Fibroblast of skin of scalp (primary cell): ENCODE measurements around the gene GATAD2A.

Source experiments
- DNase-seq: peaks from one replicate; pipeline ENCODE4 v3.0.0-alpha.2; 2013

Gene GATAD2A

DNA sequence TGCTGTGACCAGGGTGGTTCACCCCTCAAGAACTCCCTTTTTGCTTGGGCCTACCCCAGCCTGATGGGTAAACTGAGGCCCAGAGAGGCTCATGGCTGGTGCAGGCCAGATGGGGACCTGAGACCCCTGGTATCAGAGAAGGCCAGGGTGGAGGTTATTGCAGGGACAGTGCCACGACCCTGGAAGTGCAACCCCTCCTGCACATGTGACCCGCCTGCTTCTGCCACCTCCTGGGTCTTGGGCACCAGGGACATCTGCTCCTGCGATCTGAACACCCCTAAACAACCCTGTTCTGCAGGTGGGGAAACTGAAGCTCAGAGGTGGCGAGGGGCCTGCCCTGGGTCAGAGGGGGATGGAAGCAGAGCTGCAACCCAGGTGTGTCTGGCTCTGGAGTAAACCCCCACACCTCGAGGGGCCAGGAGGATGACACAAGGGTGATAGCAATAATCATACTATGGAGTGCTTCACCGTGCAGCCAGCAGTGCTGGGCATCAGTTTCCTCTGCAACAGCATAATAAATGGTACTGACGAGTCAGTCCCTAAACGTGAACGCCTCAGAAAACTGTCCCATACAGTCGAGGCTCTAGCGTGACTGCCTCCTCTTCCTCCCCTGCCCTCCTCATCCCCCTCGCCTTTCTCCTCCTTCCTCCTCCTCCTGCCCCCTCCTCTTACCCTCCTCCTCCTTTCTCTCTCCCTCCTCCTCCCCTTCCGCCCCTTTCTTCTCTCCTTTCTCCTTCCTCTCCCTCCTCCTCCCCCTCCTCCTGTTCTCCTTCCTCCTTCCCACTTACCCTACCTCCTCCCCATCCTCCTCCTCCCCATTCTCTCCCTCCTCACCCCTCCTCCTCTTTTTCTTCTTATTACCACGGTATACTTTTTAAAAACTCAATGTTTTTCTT, 127.6 kb downstream of the GATAD2A start:
- DNase-seq = no peak

DNA sequence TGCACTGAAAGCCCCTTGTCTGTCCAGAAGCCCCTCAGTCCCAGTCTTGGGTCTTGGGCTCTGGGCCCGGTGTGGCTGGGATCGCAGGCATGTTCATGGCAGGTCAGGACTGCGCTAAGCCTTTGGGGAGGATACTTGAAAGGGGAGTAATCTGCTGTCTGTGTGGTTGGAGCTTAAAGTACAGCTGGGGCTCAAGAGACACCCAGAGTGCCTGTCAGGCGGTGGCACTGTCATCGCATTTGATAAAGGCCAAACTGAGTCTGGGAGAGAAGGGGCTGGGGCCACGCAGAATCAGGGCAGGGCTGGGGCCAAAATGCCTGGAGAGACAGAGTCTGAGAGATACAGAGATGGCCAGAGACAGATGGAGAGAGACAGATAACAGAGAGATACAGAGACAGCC, 128.4 kb downstream of the GATAD2A start:
- no peak for DNase-seq

DNA sequence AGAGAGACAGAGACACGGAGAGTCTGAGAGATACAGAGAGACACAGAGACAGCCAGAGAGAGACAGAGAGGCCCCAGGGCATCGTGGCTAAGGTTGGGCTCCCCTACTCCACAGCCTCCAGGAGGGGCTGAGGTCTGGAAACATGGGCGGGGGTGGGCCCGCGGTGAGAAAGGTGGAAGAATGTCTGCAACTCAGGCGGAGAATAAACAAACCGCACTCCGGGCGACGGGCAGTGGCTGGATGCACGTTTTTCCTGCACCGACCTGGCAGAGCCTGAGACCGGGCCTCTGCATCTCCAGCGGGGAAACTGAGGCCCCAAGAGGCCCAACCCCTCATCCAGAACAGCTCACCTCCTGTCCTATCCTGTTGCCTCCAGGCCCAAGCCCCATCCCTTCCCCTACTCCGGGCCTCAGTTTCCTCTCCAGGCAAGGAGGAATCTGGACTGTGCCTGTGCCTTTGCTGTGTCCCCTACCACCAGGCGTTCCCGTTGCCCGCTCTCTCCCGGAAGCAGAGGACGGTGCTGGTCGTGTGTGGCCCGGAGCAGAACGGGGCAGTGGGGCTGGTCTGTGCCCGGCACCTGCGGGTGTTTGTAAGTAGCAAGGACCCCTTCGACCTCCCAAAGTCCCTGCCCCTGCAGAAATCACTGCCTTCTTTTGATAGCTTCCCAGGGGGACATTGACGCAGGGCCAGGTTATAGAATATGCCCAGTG, 129.2 kb downstream of the GATAD2A start:
- DNase-seq = no peak

DNA sequence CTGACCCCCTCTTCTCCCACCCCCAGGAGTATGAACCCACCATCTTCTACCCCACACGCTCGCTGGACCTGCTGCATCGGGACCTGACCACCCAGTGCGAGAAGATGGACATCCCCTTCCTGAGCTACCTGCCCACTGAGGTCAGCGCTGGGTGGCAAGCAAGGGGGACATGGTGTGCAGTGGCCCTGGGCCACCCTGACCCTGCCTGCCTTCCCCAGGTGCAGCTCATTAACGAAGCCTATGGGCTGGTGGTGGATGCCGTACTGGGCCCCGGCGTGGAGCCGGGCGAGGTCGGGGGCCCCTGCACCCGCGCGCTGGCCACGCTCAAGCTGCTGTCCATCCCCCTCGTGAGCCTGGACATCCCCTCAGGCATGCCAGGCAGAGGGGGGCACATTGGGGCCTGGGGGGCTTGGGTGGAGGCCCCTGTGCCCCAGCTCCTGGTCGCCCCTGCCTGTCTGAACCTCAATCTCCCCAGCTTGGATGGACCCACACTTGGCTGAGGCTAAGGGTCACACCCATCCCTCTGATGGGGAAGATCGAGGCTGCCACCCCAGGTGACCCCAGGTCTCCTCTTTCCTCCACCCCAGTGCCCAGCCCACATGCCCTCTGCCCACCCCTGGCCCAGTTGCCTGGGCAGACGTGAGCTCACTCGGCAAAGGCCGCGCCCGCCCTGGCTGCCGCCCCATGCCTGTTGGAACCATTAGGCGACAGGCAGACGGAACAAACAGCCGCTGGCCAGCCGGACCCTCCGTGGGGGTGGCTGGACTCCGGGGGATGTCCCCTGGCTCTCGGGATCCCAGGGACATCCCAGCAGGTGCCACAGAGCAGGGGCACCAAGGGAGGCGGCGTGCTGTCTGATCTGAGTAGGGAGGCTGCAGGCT, 130.1 kb downstream of the GATAD2A start:
- no peak for DNase-seq

DNA sequence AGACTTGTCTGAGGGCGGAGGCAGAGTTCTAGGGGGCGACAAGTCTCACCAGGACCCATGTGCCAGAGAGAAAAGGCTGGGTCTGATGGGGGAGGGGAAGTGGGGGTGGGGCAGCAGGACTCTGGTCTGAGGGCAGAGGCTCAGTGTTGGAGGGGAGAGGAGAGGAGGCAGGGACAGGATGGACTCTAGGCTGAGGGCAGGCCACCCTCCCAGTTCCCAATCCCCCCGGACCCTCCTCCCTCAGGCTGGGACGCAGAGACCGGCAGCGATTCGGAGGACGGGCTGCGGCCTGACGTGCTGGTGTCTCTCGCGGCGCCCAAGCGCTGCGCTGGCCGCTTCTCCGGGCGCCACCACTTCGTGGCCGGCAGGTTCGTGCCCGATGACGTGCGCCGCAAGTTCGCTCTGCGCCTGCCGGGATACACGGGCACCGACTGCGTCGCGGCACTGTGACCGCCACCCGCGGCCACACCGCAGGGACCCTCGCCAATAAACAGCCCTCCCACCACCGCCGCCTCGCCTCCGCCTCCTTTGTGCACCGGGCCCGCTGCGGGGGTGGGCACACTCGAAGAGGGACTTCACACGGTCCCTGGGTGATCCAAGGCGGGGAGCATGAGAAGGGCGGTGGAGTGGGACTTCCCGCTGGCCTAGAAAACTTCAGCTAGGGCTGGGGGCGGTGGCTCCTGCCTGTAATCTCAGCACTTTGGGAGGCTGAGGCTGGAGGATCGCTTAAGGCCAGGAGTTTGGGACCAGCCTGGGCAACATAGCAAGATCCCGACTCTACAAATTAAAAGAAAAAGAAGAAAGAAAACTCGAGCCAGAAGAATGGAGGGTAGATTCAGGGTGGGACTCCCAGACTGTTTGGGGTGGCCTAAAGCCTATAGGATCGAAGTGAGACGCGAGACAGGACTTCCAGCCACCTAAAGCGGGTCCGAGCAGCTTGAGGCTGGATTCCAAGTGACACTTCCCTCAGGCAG, 131.9 kb downstream of the GATAD2A start:
- no peak for DNase-seq

DNA sequence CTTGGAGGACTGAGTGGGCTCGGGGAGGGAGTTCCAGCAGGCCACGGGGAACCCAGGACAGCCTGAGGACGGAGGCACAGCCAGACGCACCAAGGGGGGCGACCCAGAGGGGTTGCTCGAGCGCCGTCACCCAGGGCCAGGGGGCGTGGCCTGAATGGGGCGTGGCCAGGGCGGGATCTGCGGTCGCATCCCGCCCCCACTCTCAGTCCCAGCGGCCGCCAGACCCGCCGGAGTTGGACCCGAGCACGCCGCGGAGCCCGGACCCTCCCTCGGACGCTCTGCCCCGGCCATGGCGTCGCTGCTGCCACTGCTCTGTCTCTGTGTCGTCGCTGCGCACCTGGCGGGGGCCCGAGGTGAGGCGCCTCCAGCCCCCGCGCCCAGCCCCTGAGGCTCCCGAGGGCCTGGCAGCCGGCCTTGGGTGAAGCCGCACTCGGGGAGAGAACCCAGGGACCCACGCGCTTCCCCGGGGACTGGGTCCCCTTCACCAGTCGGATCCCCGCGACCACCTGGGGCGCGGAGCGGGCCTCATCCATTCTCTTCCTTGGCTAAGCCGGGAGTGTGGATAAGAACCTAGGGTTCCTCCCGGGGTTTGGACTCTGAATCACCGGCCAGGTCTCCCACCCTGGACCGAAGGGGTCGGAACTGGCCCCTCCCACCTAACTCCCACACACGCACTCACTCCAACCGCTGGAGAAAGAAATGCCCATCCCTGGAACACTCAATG, 132.7 kb downstream of the GATAD2A start, which contains the start of gene CILP2:
CILP2 (plus strand) TSS at position 205 of the 724 bp plus-strand sequence; CDS start at position 290, 85 bp downstream.
- DNase-seq = peak; percentile 27

DNA sequence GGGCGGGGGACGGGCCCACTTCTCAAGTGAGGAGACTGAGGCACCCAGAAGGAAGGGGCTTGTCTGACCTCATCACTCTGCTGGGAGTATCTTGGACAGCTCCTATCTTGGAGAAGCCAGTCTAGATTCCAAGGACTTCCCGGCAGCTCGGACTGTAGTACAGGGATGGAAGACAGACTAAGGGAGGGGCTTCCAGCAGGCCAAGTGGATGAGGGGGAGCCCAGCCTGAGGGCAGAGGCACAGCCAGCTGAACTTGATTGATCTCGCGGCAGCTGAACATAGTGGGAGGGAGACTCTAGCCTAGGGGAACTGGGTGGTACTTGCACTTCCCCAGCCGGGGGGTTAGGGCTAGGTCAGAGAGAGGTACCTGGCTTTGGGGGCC, 133.3 kb downstream of the GATAD2A start:
- DNase-seq = no peak

DNA sequence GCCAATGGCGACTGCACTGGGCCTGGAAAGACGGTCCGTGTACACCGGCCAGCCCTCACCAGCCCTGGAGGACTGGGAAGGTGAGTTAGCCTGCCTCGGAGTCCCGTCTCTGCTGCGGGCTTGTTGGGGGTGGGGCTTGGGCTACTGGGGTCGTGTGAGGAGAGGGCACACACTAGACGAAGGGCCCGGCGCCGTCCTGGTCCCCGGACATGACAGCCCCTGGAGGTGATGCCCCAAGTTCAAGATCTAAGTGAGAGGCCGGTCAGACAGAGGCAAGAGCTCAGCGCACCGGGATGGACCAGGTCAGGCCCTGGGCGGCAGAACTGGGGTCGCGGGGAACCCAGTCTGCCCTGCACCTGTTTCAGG, 134.2 kb downstream of the GATAD2A start:
- DNase-seq = no peak

DNA sequence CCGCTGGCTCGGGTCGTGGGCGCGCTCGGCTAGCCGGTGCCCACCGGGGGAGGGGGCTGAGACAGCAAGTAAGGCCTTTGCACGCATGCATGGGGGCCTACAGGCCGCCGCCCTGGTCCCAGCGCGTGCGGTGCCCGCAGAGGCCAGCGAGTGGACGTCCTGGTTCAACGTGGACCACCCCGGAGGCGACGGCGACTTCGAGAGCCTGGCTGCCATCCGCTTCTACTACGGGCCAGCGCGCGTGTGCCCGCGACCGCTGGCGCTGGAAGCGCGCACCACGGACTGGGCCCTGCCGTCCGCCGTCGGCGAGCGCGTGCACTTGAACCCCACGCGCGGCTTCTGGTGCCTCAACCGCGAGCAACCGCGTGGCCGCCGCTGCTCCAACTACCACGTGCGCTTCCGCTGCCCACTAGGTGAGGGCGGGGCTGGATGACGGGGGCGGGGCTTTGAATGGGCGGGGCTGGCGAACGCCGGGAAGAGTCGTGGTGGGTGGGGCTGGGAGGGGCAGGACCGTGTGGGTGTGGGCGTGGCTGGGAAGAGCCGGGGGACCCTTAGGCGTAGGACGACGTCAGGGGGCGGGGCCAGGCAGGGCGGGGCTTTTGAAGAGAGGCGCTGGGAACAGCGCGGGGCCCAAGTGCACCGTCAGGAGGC, 134.7 kb downstream of the GATAD2A start:
- peak; percentile 71 for DNase-seq

DNA sequence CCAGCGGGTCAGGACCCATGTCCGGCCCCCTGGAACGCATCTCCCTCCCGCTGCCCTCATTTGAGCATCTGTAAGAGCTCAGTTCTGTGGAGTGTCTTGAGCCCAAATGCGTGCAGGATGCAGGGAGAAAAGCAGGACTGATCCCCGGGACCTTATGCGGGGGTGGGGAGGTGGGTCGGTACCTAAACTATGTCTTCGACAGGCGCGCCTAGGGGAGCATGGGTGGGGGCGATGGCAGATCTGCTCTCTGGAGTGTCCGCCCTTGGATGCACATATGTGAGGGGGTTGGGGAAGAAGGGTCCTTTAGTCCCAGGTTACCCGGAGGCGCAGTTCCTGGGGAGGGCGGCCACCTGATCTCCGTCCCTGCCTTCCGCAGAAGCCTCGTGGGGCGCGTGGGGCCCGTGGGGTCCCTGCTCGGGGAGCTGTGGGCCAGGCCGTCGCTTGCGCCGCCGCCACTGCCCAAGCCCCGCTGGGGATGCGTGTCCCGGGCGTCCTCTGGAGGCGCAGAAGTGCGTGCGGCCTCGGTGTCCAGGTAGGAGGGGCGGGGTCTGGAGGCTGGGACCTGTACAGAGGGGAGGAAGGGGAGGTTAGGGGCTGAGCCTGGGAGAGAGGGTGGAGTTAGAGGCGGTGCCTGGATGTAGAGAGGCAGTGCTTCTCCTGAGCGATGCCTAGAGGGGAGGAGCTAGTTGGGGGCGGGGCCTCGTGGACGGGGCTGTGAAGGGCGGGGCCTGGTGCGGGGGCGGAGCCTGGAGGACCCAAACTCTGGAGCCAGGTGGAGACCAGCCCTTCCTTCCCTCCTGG, 135.4 kb downstream of the GATAD2A start:
- peak; percentile 32 for DNase-seq

DNA sequence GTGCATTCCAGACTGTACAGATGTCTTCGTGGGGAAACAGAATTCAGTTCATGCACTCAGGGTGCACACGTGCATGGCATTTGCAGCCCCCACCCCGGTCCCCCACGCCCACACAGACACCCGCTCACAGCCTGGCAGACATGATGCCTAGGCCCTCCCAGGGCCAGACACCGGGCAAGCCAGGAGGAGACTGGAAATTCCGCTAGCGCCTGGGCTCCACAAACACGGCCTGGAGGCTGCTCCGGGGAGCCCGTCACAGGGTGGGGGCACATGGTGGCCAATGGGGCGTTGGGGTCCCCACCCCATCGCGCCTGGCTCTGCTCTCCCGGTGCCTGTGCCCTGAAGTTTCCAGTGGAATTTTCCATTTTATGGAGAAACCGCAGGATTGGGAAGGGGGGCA, 136.1 kb downstream of the GATAD2A start:
- DNase-seq = no peak

DNA sequence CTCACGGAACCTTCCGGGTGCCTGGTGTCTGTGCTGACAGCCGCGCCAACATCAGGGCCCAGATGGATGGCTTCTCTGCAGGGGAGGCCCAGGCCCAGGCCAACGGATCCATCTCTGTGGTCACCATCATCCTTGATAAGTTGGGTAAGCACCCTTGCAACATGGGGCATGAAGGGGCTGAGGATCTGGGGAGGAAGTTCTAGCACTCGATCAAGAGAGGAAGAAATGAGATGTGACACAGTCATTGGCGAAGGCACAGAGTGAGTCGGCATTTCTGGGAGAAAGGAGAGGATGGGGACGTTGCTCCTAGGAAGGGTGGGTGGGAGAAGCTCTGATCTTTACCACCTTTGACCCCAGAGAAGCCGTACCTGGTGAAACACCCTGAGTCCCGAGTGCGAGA, 137.0 kb downstream of the GATAD2A start:
- DNase-seq = no peak

DNA sequence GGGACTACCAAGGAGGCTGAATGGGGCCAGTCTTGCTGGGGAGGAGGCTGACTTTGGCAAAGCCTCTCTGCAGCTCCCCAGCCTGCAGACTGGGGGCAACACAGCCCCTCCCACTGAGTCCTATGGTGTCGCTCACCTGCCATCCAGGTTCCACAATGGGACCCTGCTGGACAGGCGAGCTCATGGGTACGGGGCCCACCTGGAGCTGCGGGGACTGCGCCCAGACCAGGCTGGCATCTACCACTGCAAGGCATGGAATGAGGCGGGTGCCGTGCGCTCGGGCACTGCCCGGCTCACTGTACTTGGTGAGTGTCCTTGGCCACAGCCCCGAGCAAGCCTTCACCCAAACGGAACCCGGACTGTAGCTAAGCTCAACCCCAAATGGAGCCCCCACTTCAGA, 137.6 kb downstream of the GATAD2A start:
- DNase-seq = no peak

DNA sequence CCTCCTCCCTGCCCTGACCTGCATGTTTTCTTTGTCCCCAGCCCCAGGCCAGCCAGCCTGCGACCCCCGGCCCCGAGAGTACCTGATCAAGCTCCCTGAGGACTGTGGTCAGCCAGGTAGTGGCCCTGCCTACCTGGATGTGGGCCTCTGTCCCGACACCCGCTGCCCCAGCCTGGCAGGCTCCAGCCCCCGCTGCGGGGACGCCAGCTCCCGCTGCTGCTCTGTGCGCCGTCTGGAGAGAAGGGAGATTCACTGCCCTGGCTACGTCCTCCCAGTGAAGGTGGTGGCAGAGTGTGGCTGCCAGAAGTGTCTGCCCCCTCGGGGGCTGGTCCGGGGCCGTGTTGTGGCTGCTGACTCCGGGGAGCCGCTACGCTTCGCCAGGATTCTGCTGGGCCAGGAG, 138.2 kb downstream of the GATAD2A start:
- DNase-seq = no peak

DNA sequence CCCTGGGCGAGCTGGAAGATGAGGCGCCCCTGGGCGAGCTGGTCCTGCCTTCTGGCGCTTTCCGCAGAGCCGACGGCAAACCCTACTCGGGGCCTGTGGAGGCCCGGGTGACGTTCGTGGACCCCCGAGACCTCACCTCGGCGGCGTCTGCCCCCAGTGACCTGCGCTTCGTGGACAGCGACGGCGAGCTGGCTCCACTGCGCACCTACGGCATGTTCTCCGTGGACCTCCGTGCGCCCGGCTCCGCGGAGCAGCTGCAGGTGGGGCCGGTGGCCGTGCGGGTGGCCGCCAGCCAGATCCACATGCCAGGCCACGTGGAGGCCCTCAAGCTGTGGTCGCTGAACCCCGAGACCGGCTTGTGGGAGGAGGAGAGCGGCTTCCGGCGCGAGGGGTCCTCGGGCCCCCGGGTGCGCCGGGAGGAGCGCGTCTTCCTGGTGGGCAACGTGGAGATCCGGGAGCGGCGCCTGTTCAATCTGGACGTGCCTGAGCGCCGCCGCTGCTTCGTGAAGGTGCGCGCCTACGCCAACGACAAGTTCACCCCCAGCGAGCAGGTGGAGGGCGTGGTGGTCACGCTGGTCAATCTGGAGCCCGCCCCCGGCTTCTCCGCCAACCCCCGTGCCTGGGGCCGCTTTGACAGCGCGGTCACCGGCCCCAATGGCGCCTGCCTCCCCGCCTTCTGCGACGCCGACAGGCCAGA, 138.9 kb downstream of the GATAD2A start:
- no peak for DNase-seq

DNA sequence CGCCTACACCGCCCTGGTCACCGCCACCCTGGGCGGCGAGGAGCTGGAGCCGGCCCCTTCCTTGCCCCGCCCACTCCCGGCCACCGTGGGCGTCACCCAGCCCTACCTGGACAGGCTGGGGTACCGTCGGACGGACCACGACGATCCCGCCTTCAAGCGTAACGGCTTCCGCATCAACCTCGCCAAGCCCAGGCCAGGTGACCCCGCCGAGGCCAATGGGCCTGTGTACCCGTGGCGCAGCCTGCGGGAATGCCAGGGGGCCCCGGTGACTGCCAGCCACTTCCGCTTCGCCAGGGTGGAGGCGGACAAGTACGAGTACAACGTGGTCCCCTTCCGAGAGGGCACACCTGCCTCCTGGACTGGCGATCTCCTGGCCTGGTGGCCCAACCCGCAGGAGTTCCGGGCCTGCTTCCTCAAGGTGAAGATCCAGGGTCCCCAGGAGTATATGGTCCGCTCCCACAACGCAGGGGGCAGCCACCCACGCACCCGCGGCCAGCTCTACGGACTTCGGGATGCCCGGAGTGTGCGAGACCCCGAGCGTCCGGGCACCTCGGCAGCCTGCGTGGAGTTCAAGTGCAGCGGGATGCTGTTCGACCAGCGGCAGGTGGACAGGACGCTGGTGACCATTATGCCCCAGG, 139.6 kb downstream of the GATAD2A start:
- no peak for DNase-seq

DNA sequence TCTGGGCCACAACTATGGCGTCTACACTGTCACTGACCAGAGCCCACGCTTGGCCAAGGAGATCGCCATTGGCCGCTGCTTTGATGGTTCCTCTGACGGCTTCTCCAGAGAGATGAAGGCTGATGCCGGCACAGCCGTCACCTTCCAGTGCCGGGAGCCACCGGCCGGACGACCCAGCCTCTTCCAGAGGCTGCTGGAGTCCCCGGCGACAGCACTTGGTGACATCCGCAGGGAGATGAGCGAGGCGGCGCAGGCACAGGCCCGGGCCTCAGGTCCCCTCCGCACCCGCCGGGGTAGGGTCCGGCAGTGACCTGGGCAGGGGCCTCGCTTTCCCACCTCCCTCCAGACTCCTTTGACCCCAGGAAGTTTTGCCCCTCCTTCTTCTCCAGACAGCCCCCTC, 140.2 kb downstream of the GATAD2A start:
- DNase-seq = no peak

DNA sequence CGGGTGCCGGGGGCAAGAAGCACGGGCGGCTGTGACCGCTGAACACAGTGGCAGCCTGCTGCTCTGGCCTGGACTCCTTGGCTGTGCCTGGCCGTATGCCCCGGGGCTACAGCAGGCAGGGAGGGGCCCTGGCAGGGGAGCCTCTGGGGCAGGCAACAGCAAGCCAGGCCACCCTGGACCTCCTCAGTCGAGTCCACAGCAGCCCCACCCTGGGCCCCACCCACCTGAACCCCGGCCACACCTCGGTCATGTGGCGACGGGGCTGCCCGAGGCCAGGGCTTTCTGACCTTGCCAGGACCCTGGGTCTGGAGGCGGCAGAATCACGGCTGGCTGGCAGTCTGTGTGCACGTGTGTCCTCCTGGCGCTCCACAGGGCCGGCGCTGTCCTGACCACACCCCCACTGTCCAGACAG, 141.3 kb downstream of the GATAD2A start:
- DNase-seq = no peak
